Measurements from ENCODE around the gene COL27A1. TPM values are rescaled to one million over a fixed set of nuclear protein-coding genes. Genes with fewer than 3 reads are reported as not detected.

COL27A1 gene
- total RNA-seq, 1 experiment from 2014 or later: 12.0 TPM

- TF ChIP-seq CTCF (IDR thresholded peaks at IDR 0.05 in 2 of 3, conservative IDR thresholded peaks at IDR 0.05 in 1 of 3; ENCODE audit: borderline replicate concordance in 1 of 3, insufficient read depth in 1 of 3, low read depth in 2 of 3, low read length in 2 of 3): no peak
- no peak for TF ChIP-seq ATF3 (IDR thresholded peaks at IDR 0.05)
- no peak for TF ChIP-seq JUND (IDR thresholded peaks at IDR 0.05)
- no peak for TF ChIP-seq ZBTB33 (IDR thresholded peaks at IDR 0.05; ENCODE audit: extremely low read depth, insufficient replicate concordance, low read length)
These were observed 92.2 kb downstream of the COL27A1 start (continued) for GRCh38 chr9:114247491-114247890.

- no peak overlapping the region for H2AFZ ChIP-seq (ENCODE audit: low read depth, low read length, poor library complexity, severe bottlenecking)
- H3K79me2 ChIP-seq (ENCODE audit: insufficient read depth, low read length): no peaks in the 10 kb centered on the region
- H3K9me2 ChIP-seq (ENCODE audit: insufficient read depth): no peaks in the 10 kb centered on the region
- H3K27me3 ChIP-seq (ENCODE audit: insufficient read depth, low read length): no peaks in the 10 kb centered on the region
- no peak overlapping the region for H3K4me2 ChIP-seq (ENCODE audit: low read length)
- CTCF ChIA-PET: no interaction called here
- no peak overlapping the region for H3K4me3 ChIP-seq (replicated peaks in 1 of 2; ENCODE audit: low read depth in 1 of 2, low read length in 2 of 2)
- no peaks in the 10 kb centered on the region for H3K4me1 ChIP-seq (ENCODE audit: control insufficient read depth in 1 of 2, insufficient read depth in 2 of 2, low read length in 2 of 2)
- ATAC-seq (no peak), DNase-seq (ENCODE audit: low read depth, low spot score) (no peak)
- H3K9me3 ChIP-seq (ENCODE audit: control insufficient read depth in 1 of 2, insufficient read depth in 1 of 2, low read depth in 1 of 2, low read length in 2 of 2): no peaks in the 10 kb centered on the region
- H3K9ac ChIP-seq (ENCODE audit: low read length): no peak overlapping the region
- BruUV-seq (replicated peaks): no TSS peak
- RAD21 ChIA-PET (ENCODE audit: low non-redundant PET in 1 of 2, low total read pairs in 2 of 2, uncharacterized antibody in 2 of 2, unreplicated experiment in 2 of 2): no interaction called here
- H3K27ac ChIP-seq (ENCODE audit: low read depth, low read length): no peak overlapping the region
- H3K36me3 ChIP-seq (ENCODE audit: control insufficient read depth in 1 of 2, insufficient read depth in 2 of 2, low read length in 2 of 2): no peaks in the 10 kb centered on the region
- no peaks in the 10 kb centered on the region for H4K20me1 ChIP-seq (ENCODE audit: insufficient read depth)
- intact Hi-C loops (cut with micrococcal nuclease): no loop called here
- POLR2A ChIA-PET: no interaction called here
- TF ChIP-seq SP1 (IDR thresholded peaks at IDR 0.05; ENCODE audit: low read depth) (no peak), CEBPB (IDR thresholded peaks at IDR 0.05; ENCODE audit: low read depth) (no peak), ZBTB33 (IDR thresholded peaks at IDR 0.05; ENCODE audit: extremely low read depth, insufficient replicate concordance, low read length) (no peak), SRF (IDR thresholded peaks at IDR 0.05; ENCODE audit: low read depth) (no peak), CBX3 (IDR thresholded peaks at IDR 0.05; ENCODE audit: low read depth) (no peak), MAX (IDR thresholded peaks at IDR 0.05) (no peak), REST (IDR thresholded peaks at IDR 0.05; ENCODE audit: low read depth) (no peak), RAD21 (IDR thresholded peaks at IDR 0.05; ENCODE audit: low read depth) (no peak), EZH2 (IDR thresholded peaks at IDR 0.05) (no peak), ZNF274 (IDR thresholded peaks at IDR 0.05; ENCODE audit: low read depth, low read length) (no peak), EZH2phosphoT487 (IDR thresholded peaks at IDR 0.05; ENCODE audit: borderline replicate concordance) (no peak), JUND (IDR thresholded peaks at IDR 0.05) (no peak), TCF7L2 (IDR thresholded peaks at IDR 0.05; ENCODE audit: borderline replicate concordance, extremely low read depth, insufficient read depth, insufficient read length) (no peak), POLR2A (IDR thresholded peaks at IDR 0.05; ENCODE audit: borderline replicate concordance, extremely low read depth, insufficient read depth, insufficient read length) (no peak)
These were observed 93.0 kb downstream of the COL27A1 start for GRCh38 chr9:114248299-114248707.

Data from HCT116 (cell line).